ENCODE results near the gene XXYLT1. TPM values are rescaled to one million over a fixed set of nuclear protein-coding genes. Genes with fewer than 3 reads are reported as not detected.
A peak's percentile ranks its signal among the peaks of the same experiment; 100 is the strongest.

Gene XXYLT1
- total RNA-seq, 4 donors from 2014 or later = 9.6 to 17.7 (median 13.2) TPM

DNA sequence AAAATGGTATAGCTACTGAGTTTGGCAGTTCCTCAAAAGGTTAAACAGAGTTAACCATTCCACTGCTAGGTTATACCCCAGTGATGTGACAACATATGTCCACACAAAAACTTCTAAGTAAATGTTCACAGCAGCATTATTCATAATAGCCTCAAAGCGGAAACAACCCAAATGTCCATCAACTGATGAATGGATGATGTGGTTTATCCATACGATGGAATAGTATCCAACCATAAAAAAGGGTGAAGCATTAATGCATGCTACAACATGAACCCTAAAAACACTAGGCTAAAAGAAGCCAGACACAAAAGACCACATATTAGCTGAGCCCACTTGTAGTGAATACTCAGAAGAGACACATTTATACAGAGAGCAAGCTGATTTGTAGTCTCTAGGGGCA, 9.0 kb downstream of the XXYLT1 start:
- H3K27ac ChIP-seq = no peak overlapping the region
- DNase-seq (ENCODE audit: low spot score in 2 of 2) = no peak
- no peak overlapping the region for H3K4me3 ChIP-seq
- H3K27me3 ChIP-seq = no peaks in the 10 kb centered on the region
- H3K9me3 ChIP-seq = no peaks in the 10 kb centered on the region
- peaks cover 0 to 8% (median 0%) of the 10 kb centered on the region in 3 donors for H3K36me3 ChIP-seq
- TF ChIP-seq EP300 (IDR thresholded peaks at IDR 0.05) (no peak), CTCF (IDR thresholded peaks at IDR 0.05) (no peak), POLR2A (IDR thresholded peaks at IDR 0.05) (no peak)
- 94 to 99% methylated on average over 2 of the region's 2 CpGs for WGBS, 2 donors
- peaks cover 0 to 29% (median 10%) of the 10 kb centered on the region in 4 donors for H3K4me1 ChIP-seq

- 10 to 31% methylated on average over 7 to 34 of the region's 41 CpGs for WGBS, 2 donors
- TF ChIP-seq POLR2A (IDR thresholded peaks at IDR 0.05) (no peak), CTCF (IDR thresholded peaks at IDR 0.05) (no peak), EP300 (IDR thresholded peaks at IDR 0.05) (no peak)
- Histone ChIP-seq H3K9me3 (no peaks in the 10 kb centered on the region), H3K4me1 (peaks cover 0 to 37% (median 10%) of the 10 kb centered on the region in 4 donors), H3K36me3 (peaks cover 0 to 5% (median 0%) of the 10 kb centered on the region in 3 donors), H3K4me3 (peak overlapping the region; percentile 51 to 93 (median 74)), H3K27ac (peak overlapping the region; percentile 14 to 93 (median 64)), H3K27me3 (no peaks in the 10 kb centered on the region)
- no peak for DNase-seq (ENCODE audit: low spot score in 2 of 2)
Observed at GRCh38 chr3:195260280-195260905, 10.6 kb downstream of the XXYLT1 start.

DNA sequence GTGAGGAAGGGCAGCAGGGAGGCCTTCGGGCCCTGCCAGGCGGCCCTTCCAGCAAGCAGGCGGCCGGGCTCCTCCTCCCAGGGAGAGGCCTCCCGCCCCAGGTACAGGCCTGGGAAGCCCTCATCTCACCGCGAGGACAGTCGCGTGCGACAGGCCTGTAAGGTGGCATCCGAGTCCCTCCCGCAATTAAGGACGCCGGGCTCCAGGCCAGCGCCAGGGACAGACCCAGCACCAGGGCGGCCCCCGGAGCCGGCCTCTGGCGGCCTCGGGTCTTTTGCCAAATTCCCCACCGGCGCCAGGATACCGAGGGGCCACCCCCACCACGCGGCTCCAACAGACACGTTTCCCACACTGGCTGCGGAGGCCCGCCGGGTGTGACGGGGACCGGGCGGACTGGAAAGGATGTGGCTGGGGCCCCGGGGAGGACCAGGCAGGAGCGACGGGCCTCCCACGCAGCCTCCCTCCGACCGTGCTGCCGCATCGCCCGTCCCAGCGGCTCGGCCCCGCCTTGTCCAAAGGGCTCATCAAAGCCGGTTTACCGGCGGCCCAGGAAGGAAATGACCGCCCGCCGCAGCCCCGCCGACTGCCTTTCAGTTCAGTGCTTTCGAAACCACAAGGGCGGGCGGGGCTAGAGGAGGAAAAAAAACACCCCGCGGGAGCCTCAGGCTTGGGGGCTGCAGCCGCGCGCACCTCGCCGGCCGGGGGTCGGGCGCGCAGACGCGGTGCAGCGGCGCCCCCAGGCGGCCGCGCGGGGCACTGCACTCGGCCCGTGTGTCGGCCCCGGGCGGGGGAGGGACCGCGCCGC, 11.3 kb downstream of the XXYLT1 start:
- 8 to 20% methylated on average over 22 to 43 of the region's 82 CpGs for WGBS, 2 donors
- H3K4me1 ChIP-seq = peaks cover 0 to 41% (median 10%) of the 10 kb centered on the region in 4 donors
- peaks cover 0 to 4% (median 0%) of the 10 kb centered on the region in 3 donors for H3K36me3 ChIP-seq
- peak overlapping the region; percentile 51 to 93 (median 74) for H3K4me3 ChIP-seq
- TF ChIP-seq EP300 (IDR thresholded peaks at IDR 0.05) (peak in 1 of 2 donors; percentile 74), POLR2A (IDR thresholded peaks at IDR 0.05) (peak; percentile 47 to 68), CTCF (IDR thresholded peaks at IDR 0.05) (peak; percentile 61 to 100 (median 100))
- DNase-seq (ENCODE audit: low spot score in 2 of 2) = peak; percentile 84 to 86
- no peaks in the 10 kb centered on the region for H3K9me3 ChIP-seq
- peak overlapping the region; percentile 70 to 93 (median 90) for H3K27ac ChIP-seq
- no peaks in the 10 kb centered on the region for H3K27me3 ChIP-seq

DNA sequence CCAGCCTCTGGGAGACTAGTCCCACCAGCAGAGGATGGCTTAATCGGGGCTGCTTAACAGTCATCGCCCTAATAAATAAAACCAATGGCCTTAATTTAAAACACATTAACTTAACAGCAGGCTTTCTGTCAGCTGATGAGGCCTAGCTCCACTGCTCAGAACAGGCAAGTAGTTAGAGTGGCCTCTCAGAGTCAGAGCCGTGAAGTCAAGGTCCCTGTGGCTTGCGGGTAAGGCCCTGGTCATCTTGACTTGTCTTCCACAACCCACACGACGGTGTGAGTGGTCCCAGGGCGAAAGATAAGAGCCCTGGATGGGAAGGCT, 11.8 kb downstream of the XXYLT1 start:
- TF ChIP-seq POLR2A (IDR thresholded peaks at IDR 0.05) = no peak
- no peak for TF ChIP-seq EP300 (IDR thresholded peaks at IDR 0.05)
- Histone ChIP-seq H3K27ac (peak overlapping the region; percentile 70 to 93 (median 90)), H3K36me3 (peaks cover 0 to 4% (median 0%) of the 10 kb centered on the region in 3 donors), H3K4me3 (peak overlapping the region; percentile 51 to 93 (median 74)), H3K9me3 (no peaks in the 10 kb centered on the region), H3K4me1 (peaks cover 0 to 45% (median 10%) of the 10 kb centered on the region in 4 donors), H3K27me3 (no peaks in the 10 kb centered on the region)
- 50 to 76% methylated on average over 4 to 7 of the region's 7 CpGs for WGBS, 2 donors
- DNase-seq (ENCODE audit: low spot score in 2 of 2) = no peak

GRCh38 chr3:195258449-195259153, 12.4 kb downstream of the XXYLT1 start:
- H3K9me3 ChIP-seq = no peaks in the 10 kb centered on the region
- H3K4me3 ChIP-seq = peak overlapping the region in 2 of 4 donors; percentile 73 to 93
- no peaks in the 10 kb centered on the region for H3K27me3 ChIP-seq
- no peak for DNase-seq (ENCODE audit: low spot score in 2 of 2)
- 76 to 81% methylated on average over 14 of the region's 14 CpGs for WGBS, 2 donors
- TF ChIP-seq POLR2A (IDR thresholded peaks at IDR 0.05) (no peak), EP300 (IDR thresholded peaks at IDR 0.05) (no peak), CTCF (IDR thresholded peaks at IDR 0.05) (no peak)
- H3K27ac ChIP-seq = peak overlapping the region in 3 of 4 donors; percentile 90 to 93 (median 91)
- peaks cover 0 to 4% (median 0%) of the 10 kb centered on the region in 3 donors for H3K36me3 ChIP-seq
- peaks cover 0 to 49% (median 10%) of the 10 kb centered on the region in 4 donors for H3K4me1 ChIP-seq

All from tibial nerve (tissue), 4 donors.